Astrocyte (in vitro differentiated cells and primary cell): ENCODE data around the gene IQSEC3. TPM values are rescaled to one million over a fixed set of nuclear protein-coding genes. Genes with fewer than 3 reads are reported as not detected.

Experiments
- DNase-seq: peaks from one replicate; pipeline ENCODE4 v3.0.0-alpha.2; 2010; ENCODE audit warnings: low read depth
- FAIRE-seq: peaks from 2 replicates; lab custom pipeline; 2011; peaks lifted over from hg19 to GRCh38; lab: Jason Lieb, UNC
- H2AFZ ChIP-seq: 2 replicates; pipeline ENCODE4 v1.6.0; 2012; ENCODE audit warnings: low read depth, low read length, inconsistent platforms
- H3K27ac ChIP-seq: 2 replicates; pipeline ENCODE4 v1.5.1; 2011; ENCODE audit warnings: low read depth, low read length, inconsistent platforms
- H3K27me3 ChIP-seq: 2 replicates; pipeline ENCODE4 v1.6.0; 2011; ENCODE audit warnings: low read length, inconsistent platforms; ENCODE audit not compliant: insufficient read depth
- H3K36me3 ChIP-seq: 2 replicates; pipeline ENCODE4 v1.5.1; 2011; ENCODE audit warnings: low read length, inconsistent platforms; ENCODE audit not compliant: insufficient read depth
- H3K4me1 ChIP-seq: 2 replicates; pipeline ENCODE4 v1.5.1; 2011; ENCODE audit warnings: low read length, inconsistent platforms; ENCODE audit not compliant: insufficient read depth
- H3K4me2 ChIP-seq: 2 replicates; pipeline ENCODE4 v1.6.0; 2012; ENCODE audit warnings: low read length, inconsistent platforms
- H3K4me3 ChIP-seq: 2 replicates; pipeline ENCODE4 v1.5.1; 2011; ENCODE audit warnings: low read depth, mild to moderate bottlenecking, low read length, inconsistent platforms; ENCODE audit not compliant: insufficient read depth
- H3K79me2 ChIP-seq: 2 replicates; pipeline ENCODE4 v1.6.0; 2012; ENCODE audit warnings: mild to moderate bottlenecking, low read length, inconsistent platforms; ENCODE audit not compliant: insufficient read depth
- H3K9ac ChIP-seq: 2 replicates; pipeline ENCODE4 v1.6.0; 2012; ENCODE audit warnings: mild to moderate bottlenecking, low read length, inconsistent platforms
- H3K9me3 ChIP-seq: 2 replicates; pipeline ENCODE4 v1.5.1; 2012; ENCODE audit warnings: low read depth, mild to moderate bottlenecking, low read length, inconsistent platforms; ENCODE audit not compliant: insufficient read depth
- H4K20me1 ChIP-seq: 2 replicates; pipeline ENCODE4 v1.6.0; 2012; ENCODE audit warnings: low read length, inconsistent platforms; ENCODE audit not compliant: insufficient read depth
- H3K27ac Mint-ChIP-seq: one replicate; pipeline ENCODE4 v1.8.0; 2021; ENCODE audit warnings: mild to moderate bottlenecking, mixed read lengths; ENCODE audit not compliant: unreplicated experiment
- H3K27me3 Mint-ChIP-seq: one replicate; pipeline ENCODE4 v1.8.0; 2021; ENCODE audit warnings: low read depth, mixed read lengths; ENCODE audit not compliant: unreplicated experiment
- H3K36me3 Mint-ChIP-seq: one replicate; pipeline ENCODE4 v1.8.0; 2021; ENCODE audit warnings: low read depth, mixed read lengths; ENCODE audit not compliant: unreplicated experiment
- H3K4me1 Mint-ChIP-seq: one replicate; pipeline ENCODE4 v1.8.0; 2021; ENCODE audit warnings: low read depth, mixed read lengths; ENCODE audit not compliant: unreplicated experiment
- H3K4me3 Mint-ChIP-seq: one replicate; pipeline ENCODE4 v1.8.0; 2021; ENCODE audit warnings: mild to moderate bottlenecking, moderate library complexity, mixed read lengths; ENCODE audit not compliant: unreplicated experiment
- H3K9me3 Mint-ChIP-seq: one replicate; pipeline ENCODE4 v1.8.0; 2021; ENCODE audit warnings: mild to moderate bottlenecking, mixed read lengths; ENCODE audit not compliant: unreplicated experiment
- EZH2 ChIP-seq: IDR thresholded peaks from 2 replicates; pipeline ENCODE4 v1.6.1; 2012; ENCODE audit warnings: mild to moderate bottlenecking, low read length, inconsistent platforms; ENCODE audit not compliant: insufficient read depth
- total RNA-seq: library from RNA; stranded (reverse); gene quantifications from 2 replicates; pipeline ENCODE4 v1.2.1, GENCODE V29; 2021
- TF ChIP-seq, protein P1 (sequence below): IDR thresholded peaks from 2 replicates; pipeline ENCODE4 v1.5.1; 2011; ENCODE audit warnings: low read depth, mild to moderate bottlenecking, inconsistent platforms, low read length, moderate library complexity; ENCODE audit not compliant: insufficient read depth

Gene IQSEC3
- total RNA-seq, 1 donor from 2014 or later: 0.34 TPM

DNA sequence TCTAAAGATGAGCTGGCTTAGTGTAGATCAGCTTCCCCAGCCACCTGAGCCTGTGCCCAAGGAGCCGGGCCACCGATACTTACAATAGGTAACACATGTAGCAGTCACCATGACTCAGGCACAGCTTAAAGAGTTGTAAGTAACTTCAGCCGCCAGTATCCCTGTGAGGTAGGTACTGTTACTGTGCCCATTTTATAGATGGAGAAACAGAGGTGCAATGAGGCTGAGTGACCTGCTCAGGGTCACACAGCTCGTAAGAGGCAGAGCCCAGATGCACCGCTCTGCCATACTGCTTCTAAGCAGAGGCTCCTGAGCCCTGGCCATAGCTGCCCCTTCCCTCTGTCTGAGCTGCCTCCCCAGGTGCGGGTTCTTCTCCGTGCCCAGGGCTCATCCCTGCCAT lies 58.5 kb downstream of the IQSEC3 start:
- no peak for TF ChIP-seq EZH2
- TF ChIP-seq, protein P1, sequence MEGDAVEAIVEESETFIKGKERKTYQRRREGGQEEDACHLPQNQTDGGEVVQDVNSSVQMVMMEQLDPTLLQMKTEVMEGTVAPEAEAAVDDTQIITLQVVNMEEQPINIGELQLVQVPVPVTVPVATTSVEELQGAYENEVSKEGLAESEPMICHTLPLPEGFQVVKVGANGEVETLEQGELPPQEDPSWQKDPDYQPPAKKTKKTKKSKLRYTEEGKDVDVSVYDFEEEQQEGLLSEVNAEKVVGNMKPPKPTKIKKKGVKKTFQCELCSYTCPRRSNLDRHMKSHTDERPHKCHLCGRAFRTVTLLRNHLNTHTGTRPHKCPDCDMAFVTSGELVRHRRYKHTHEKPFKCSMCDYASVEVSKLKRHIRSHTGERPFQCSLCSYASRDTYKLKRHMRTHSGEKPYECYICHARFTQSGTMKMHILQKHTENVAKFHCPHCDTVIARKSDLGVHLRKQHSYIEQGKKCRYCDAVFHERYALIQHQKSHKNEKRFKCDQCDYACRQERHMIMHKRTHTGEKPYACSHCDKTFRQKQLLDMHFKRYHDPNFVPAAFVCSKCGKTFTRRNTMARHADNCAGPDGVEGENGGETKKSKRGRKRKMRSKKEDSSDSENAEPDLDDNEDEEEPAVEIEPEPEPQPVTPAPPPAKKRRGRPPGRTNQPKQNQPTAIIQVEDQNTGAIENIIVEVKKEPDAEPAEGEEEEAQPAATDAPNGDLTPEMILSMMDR: no peak
- Mint-ChIP-seq H3K36me3 (no peaks in the 10 kb centered on the region), H3K9me3 (peaks cover 2% of the 10 kb centered on the region), H3K27me3 (peaks cover 79% of the 10 kb centered on the region), H3K4me3 (no peak overlapping the region), H3K4me1 (no peaks in the 10 kb centered on the region), H3K27ac (no peak overlapping the region)
- DNase-seq (no peak), FAIRE-seq (no peak)
- no peaks in the 10 kb centered on the region for H4K20me1 ChIP-seq
- no peaks in the 10 kb centered on the region for H3K79me2 ChIP-seq
- H3K4me1 ChIP-seq: no peaks in the 10 kb centered on the region
- H3K36me3 ChIP-seq: no peaks in the 10 kb centered on the region
- H3K4me2 ChIP-seq: no peak overlapping the region
- H2AFZ ChIP-seq: no peak overlapping the region
- no peak overlapping the region for H3K4me3 ChIP-seq
- H3K27ac ChIP-seq: no peak overlapping the region
- no peaks in the 10 kb centered on the region for H3K27me3 ChIP-seq
- no peaks in the 10 kb centered on the region for H3K9me3 ChIP-seq
- H3K9ac ChIP-seq: no peak overlapping the region

DNA sequence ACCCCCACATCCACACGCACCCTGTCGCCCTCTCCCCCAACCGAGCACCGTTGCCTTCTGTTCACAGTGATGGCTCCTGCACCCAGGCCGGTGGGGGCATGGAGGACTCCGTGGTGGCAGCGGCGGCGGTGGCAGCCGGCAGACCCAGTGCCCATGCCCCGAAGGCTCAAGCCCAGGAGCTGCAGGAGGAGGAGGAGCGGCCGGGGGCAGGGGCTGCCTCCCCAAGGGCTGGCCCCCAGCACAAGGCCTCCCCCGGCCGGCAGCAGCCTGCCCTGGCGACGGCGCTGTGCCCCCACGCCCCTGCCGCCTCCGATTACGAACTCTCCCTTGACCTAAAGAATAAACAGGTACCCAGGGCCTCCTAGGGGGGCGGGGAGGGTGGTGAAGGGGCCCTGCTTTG lies 59.0 kb downstream of the IQSEC3 start:
- FAIRE-seq: no peak
- H3K4me2 ChIP-seq: no peak overlapping the region
- no peak overlapping the region for H3K27ac ChIP-seq
- H3K36me3 ChIP-seq: no peaks in the 10 kb centered on the region
- no peak overlapping the region for H2AFZ ChIP-seq
- no peak overlapping the region for H3K9ac ChIP-seq
- Mint-ChIP-seq H3K4me1 (no peaks in the 10 kb centered on the region), H3K4me3 (no peak overlapping the region), H3K9me3 (peaks cover 2% of the 10 kb centered on the region), H3K36me3 (no peaks in the 10 kb centered on the region), H3K27me3 (peaks cover 75% of the 10 kb centered on the region), H3K27ac (no peak overlapping the region)
- no peaks in the 10 kb centered on the region for H4K20me1 ChIP-seq
- H3K4me3 ChIP-seq: no peak overlapping the region
- no peaks in the 10 kb centered on the region for H3K4me1 ChIP-seq
- TF ChIP-seq EZH2: no peak
- TF ChIP-seq, protein P1: no peak
- no peaks in the 10 kb centered on the region for H3K9me3 ChIP-seq
- no peaks in the 10 kb centered on the region for H3K79me2 ChIP-seq
- no peak for DNase-seq
- no peaks in the 10 kb centered on the region for H3K27me3 ChIP-seq

DNA sequence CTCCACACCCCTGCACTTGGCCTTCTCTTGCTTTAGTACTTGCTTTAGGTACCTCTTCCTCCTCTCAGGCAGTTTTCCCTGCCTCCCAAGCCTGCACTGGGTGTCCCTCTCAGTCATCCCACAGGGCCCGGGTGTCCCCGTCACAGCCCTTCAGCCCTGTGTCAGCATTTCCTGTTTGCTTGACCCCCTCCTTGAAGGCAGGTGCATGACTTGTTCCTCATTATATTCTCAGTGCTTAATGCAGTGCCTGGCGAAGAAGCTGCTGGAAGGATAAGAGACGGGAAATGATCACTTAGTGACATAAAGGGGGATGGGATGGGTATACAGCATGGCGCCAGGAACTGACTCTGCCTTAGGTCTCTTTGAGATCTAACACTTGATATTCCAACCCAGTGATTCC lies 61.5 kb downstream of the IQSEC3 start:
- FAIRE-seq (no peak), DNase-seq (no peak)
- peaks cover 3% of the 10 kb centered on the region for H3K9me3 ChIP-seq
- H3K4me2 ChIP-seq: no peak overlapping the region
- H4K20me1 ChIP-seq: no peaks in the 10 kb centered on the region
- H3K4me3 ChIP-seq: no peak overlapping the region
- H3K4me1 ChIP-seq: no peaks in the 10 kb centered on the region
- no peaks in the 10 kb centered on the region for H3K79me2 ChIP-seq
- H3K27ac Mint-ChIP-seq: peak overlapping the region; percentile 27
- H3K36me3 Mint-ChIP-seq: no peaks in the 10 kb centered on the region
- H3K9ac ChIP-seq: no peak overlapping the region
- H3K4me3 Mint-ChIP-seq: no peak overlapping the region
- H2AFZ ChIP-seq: no peak overlapping the region
- peaks cover 11% of the 10 kb centered on the region for H3K4me1 Mint-ChIP-seq
- TF ChIP-seq, protein P1: no peak
- no peak for TF ChIP-seq EZH2
- peaks cover 5% of the 10 kb centered on the region for H3K27me3 ChIP-seq
- H3K9me3 Mint-ChIP-seq: peaks cover 3% of the 10 kb centered on the region
- H3K27ac ChIP-seq: no peak overlapping the region
- H3K27me3 Mint-ChIP-seq: peaks cover 68% of the 10 kb centered on the region
- no peaks in the 10 kb centered on the region for H3K36me3 ChIP-seq
